HUDEP-2 (cell line): ENCODE data around the gene PRPF38B.

Experiments used
- DNase-seq, 76 experiments: peaks; one replicate each; lab custom pipeline; 2025; ENCODE audit not compliant: unreplicated experiment in 76 of 76; lab: John Stamatoyannopoulos, UW

PRPF38B gene

DNA sequence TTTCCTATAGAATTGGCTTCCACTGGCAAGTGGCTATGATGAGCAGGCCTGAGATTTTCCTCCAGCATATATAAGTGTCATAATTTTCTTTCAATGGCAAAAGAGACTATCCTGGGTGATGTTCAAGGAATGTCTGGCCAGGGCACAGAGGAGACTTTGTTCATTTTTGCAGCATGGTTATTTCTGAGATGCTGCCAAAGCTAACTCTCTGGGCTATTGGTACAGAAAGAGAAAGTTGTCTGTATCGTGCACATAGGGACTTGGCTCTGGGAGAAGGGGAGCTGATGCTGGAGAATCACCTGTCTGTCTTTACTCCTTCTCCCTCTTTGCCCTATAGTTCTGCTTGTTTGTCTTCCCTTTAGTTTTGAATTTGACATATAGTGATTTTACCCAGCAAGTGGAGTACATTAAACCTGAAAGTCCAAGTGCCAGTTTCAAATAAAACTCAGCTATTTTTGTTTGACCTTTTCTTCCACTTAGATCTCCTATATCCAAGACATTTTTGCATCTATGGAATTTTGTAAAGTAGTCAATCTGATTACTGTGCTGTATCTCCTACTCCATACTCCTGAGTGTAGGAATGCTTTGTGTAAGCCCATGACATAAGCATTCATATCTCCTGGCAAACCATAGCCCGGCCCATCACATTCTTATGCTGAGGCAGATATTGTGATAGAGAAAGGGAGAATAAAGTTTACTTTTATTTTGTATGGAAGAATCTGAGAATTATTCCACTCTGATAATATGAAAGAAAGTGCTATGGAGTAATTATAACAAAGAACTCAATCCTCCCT is 24.5 kb downstream of the PRPF38B start:
- DNase-seq = no peak

DNA sequence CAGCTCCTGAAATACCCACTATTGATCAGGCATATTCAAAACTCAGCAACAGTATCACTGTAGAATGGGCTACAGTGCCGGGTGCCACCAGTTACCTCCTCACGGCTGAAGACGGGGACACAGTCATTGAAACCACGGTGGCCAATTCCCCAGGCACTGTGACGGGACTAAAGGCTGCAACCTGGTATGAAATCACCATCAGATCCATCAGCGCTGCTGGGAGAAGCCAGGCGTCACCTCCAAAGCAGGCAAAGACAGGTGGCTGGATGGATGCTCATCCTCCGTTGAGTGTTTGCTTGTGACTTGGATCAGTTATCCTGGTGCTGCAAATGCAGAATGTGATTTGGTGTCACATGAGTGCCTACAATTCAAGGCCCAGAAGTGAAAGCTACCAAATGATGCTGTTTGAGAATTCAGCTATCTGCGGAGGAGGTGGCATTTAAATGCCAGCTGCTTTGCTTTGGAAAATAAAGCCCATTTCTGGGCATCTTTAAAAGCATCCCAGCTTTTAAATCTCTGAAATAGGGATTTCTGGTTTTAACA is 25.7 kb downstream of the PRPF38B start:
- no peak for DNase-seq

DNA sequence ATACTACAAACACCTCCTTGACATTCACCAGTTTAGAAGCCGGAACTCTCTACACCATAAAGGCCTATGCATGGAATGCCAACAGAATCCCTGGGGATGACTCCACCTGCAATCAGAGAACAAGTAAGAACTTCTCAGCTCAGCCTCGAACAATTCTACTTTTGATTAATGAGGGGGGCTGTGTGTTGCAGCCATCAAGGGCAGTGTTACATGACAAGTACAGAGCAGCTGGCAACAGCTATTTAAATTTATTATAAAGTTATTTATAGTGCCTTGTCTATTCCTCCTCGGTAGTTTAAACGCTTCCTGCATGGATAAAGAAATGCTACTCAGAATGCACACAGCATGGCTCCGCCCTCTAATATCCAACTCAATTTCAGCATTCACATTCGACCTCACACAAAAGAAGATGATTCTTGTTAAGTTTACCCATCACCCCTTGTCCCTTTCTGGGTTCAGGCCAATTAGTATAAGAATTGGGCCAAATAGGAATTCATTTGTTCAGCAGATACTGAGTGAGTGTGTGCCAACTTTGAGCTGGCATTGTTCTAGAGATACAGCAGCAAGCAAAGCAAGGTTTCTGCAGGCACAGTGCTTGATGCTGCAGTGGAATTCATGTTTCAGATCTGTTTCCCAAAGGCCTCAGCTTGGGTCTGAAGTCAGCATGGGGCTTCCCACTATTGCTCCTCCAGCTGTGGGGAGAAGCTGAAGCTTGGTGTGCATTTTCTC is 27.0 kb downstream of the PRPF38B start:
- no peak for DNase-seq

DNA sequence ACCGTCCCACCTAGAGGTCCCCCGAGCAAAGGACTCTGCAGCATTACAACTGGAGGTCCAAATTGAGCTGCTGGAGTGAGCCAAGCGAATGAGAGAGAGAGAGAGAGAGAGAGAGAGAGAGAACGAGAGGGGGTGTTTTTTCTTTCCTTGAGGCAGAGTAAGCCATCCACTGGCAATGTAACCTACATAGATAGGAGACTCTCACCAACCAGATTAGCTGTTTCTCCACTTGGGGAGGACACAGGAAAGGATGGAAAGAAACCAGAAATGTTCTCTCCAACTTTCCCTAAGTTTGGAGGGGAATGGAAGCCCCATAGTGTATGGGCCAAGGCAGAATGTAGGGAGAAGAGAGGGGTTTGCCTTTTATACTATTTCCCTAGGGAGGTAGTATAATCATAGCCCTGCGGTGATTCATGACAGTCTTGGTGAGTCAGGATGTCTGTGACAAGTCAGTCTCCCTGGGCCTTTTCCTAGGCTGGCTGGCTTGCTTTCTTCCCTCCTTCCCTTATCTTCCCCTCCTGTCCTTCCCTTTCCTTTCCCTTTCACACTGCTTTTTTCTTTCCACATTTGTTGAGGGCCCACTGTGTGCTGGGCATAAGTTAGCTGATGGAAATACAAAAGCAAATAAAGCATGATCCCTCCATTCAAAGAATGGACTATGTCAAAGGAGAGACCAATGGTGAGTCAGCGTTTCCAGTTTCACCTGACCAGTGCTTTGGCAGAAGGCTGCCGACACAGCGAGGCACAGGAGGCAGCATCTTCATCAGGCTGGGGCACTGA is 27.7 kb downstream of the PRPF38B start:
- no peak for DNase-seq

DNA sequence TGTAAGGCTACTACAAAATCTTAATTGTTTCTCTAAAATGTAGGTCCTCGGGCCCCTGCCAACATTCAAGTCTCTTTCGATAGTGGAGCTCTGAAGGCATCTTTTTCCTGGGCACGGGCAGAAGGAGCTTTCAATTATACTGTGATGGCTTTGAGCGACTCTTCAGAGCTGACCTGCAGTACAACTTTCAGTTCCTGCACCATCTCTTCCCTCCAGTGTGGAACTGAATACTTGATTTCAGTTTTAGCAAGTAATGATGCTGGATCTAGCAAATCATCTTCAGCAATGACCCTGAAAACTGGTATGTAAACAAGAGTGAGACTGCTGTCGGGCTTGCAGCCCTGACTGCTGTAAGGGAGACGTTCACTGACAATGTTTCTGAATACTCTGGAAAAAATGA is 30.2 kb downstream of the PRPF38B start:
- DNase-seq = no peak

DNA sequence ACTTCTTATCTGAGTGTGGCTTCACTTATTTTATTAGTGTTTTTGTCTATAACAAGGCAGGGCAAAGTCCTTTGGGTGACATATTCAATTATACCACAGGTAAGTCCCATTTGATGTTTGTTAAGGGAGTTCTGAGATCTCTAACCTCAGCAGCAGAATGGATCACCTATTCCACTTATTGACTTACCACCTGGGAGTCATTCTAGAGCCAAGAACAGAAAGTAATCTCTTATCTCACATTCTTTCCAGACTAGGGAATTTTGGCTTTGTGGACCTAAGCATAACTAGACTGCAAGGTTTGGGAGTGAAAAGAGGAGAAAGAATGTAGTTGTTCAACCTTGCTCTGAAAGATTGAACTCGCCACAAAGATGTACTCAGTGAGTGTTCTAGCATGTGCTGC is 33.8 kb downstream of the PRPF38B start:
- no peak for DNase-seq

DNA sequence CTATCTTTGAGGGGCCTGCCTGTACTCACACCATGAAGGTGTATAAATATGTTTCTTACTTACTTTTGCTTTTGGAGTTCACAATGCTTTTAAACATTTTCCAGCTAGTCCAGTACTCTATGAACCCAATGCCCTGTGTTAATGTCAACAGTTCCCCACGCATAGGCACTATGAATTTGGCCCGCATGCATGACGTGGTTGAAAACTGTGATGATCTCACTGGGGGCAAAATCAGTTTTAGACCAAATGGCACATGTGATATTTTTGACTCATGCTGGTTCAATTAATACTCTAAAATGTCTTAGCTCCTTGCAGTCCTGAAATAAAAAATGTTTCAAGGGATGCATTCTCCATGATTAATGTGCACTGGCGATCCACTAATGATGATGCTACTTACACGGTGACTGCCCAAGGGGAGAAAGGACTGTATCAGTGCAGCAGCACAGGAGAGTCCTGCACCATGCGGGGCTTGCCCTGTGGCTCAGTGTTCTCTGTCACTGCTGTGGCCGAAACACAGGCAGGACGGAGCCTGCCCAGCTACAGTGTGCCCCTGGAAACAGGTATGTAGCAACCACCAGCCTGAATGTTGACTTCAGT is 36.3 kb downstream of the PRPF38B start:
- DNase-seq = no peak

DNA sequence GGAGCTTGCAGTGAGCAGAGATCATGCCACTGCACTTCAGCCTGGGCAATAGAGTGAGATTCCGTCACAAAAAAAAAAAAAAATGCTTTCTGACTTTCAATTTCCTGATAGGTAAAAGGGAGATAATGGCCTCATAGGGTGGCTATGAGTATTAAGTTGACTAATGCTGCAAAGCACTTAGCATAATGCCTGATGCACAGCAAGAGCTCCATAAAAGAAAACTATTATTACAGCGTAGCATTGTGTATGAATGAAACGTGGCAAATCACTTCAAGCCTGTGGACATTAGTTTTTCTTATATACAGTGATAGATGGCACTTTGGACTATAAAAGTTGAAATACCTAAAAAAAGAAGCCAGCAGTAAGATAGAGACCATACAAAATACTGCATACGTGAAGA is 37.4 kb downstream of the PRPF38B start:
- DNase-seq = no peak

DNA sequence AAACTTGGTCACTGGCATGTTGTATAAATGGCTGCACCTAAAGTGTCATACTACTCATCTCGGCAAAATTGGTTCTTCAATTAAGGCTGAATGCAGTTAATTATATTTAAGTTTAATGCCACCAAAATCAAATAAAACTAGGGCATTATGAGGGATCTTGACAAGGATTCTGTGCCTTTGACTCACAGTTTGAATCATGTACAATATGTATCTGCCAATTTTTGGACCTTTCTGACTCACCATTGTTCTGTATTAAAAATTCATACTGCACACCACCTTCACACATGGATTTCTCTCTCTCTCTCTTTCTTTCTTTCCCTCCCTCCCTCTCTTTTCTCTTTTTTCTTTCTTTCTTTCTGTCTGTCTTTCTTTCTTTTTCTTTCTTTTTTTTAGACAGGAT is 40.3 kb downstream of the PRPF38B start:
- no peak for DNase-seq

DNA sequence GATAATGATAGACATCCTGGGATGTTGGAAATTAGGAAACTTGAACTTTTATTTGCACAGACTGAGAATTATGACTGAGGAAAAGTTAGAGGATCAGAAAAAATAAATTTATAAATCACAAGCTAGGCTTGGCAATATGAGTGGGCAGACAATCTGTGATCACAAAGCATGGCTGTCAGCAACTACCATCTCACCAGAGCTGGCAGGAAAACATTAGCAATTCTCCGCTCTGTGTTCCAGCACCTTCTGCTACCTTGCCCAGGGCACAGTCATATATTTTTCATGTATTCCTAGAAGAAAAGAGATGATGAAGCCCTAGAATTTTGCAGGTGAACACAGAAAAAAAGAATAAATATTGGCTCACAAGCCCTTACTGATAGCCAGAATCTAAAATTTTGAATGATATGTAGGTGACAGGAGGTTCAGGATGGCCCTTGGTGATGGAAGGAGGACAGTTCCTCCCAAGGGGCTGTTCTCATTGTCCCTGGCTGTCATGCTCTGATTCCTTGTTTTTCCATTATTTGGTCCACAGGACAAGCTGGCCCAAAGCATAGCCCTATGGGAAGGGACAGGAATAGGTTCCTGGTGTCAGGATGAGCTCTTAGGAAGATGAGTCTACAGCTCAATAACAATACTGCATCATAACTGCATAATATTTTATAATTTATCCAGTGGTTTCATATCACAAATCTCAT is 42.2 kb downstream of the PRPF38B start:
- no peak for DNase-seq

DNA sequence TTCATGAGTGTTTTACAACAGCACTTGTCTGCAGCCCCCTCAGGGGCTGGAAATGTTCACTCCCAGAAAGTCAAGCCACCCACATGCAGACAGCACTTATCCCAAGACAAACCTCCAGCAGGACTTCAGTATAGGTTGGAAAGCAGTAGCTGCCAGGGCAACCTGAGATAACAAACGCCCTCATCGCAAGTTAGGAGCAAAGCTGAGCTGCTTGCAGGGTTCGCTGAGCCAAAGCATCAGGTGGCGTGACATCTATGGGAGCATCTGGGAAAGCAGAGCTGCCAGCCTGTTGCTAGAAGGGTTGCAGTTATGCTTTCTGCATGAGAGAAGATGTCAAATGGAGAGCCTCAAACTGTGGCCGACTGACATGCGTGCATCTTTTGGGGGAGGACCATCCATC is 50.1 kb downstream of the PRPF38B start:
- DNase-seq = no peak

DNA sequence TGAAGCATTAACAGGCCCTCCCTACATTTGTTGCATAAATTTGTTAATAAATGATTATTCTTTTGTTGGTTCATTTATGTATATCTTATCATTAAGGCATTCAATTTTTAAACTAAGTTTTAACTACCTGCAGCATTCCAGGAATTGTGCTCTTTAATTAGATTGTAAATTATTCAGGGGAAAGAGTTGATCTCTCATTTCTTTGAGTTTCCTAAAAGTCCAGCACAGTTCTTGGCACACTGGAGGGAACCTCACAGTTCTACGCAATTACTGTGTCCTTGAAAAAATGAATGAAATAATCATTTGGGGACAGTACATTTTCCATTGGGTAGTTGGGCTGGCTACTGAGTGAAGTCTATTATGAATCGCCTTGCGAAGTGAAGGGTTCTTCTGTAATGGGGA is 53.9 kb downstream of the PRPF38B start:
- no peak for DNase-seq

DNA sequence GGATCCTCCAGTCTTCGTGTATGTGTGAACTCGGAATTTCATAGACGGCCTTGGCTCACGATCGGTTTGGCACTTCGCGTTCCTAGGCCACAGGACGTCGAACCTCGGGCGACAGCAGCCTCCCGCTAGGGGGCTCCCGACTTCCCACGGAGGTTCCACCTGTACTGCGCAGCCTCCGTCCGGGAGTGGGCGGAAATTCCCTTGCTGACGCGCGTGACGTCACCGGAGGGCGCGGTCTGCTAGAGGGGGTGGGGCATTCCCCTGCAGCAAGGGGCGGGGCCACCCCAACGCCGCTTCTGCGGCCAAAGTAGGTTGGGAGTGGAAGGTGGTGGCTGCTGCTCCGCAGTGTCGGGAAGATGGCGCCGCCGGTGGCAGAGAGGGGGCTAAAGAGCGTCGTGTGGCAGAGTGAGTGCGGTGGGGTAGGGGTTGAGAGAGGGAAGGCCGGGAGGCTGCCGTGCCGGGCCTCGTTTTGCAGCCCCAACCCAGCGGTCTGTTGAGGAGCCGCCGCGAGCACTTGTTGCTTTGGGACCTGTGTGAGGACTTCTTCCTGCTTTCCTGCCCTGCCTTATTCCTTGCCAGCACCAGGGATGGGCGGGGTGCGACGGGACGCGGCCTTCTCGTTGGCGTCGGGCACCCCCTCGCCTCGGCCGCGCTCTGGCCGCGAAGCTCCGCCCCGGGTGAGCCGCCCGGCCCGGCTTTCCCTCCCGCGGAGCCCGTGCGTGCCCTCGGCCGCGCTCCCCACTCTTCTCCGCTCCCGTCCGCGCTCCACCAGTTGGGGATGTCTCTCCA is 54.5 kb downstream of the PRPF38B start, which contains the start of gene STXBP3:
Gene STXBP3, plus strand, starts transcription at position 293 of the 789 bp plus-strand sequence. Its CDS starts 64 bp downstream, at position 357.
- peak; percentile 61 to 99 (median 97) for DNase-seq

DNA sequence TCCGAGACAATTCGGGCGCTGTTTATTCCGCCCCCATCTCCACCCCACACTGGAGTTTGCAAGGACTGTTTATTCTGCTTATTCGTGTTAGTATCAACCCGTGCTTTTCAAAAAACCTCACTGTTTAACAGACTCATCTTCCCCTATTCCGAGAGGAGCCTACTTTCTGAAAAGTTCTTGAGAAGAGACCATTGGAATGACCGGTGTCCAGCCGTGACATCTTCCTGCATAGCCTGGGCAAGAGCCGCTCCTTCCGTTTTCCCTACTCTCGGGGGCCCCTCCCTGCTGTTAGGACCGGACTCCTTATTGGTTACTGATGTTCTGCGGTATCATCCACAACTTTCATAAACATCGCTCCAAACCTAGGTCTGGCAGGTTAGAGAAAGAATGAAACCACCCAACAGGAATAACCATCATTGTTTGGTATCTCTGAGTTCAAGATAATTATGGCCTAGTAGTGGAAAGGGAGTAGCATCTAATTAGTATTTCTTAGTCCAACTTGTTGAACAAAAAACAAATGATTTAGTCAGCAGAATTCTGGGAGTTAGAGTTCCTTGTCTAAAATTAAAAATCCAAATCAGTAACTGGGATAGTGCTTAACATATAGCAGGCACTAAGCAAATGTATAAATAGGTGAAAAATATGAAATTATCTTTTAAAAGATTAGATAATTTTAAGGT is 55.2 kb downstream of the PRPF38B start:
- DNase-seq = peak in 65 of 76 experiments; percentile 9 to 75 (median 46)

DNA sequence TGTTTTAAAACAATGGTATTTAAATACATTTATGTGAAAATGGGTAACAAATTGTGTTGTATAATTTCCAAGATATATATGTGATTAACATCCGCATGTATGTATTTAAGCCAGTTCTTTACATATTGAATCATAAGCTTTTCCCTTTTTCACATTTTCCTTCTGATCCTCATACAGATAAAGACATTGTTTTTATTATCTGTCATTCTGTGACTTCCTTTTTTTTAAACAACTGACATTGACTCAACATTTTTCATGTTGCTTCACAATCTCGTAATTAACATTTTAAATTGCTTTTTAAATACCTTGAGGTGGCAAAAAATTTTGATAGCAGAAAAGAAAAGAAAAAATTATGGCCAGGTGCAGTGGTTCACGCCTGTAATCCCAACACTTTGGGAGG is 55.8 kb downstream of the PRPF38B start:
- no peak for DNase-seq

DNA sequence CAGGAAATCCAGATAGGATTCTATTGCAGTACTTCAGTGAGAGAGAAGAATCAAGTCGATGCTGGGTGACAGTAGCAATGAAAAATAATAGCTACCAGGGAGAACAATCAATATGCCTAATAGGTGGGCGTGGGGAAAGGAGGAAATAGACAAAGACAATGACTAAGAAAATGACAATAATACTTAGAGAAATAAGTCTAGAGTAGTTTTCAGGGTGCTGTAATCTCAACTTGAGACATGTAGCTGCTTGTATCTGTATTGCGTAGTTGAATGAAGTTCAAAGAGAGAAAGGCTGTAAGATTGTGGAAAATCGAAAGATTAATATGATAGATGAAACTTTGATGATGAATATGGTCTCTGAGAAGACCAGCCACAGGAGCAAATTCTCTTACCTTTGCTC is 57.0 kb downstream of the PRPF38B start:
- DNase-seq = no peak

DNA sequence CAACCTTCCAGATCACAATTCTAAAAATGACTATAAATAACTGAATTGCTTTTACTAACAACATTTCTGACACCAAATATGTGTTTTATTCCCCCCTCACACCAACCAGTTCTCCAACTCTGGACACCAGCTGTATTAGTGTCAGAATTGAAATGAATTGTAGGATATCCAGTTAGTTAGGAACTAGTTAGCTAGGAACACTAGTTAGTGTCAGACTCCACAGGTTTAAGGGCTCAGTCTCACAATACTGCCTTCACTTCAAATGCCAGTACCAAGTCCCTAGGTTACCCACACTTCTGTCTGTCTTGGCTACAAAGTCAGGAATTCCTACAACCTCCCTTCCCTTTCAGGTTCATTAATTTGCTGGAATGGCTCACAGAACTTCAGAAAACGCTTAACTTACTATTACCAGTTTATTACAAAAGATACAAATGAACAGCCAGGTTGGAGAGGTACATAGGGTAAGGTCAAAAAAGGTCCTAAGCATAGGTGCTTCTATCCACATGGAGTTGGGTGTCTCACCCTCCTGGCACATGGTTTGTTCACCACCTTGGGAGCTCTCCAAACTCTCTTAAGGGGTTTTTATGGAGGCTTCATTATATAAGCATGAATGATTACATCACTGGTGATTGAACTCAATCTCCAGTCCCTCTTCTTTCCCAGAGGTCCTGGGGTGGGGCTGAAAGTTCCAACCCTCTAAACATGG is 58.5 kb downstream of the PRPF38B start:
- no peak for DNase-seq
